ENCODE measurements around the gene LANCL2.
"Not testable (repeated sequence)": the region's sequence is repeated elsewhere in the genome, so short reads cannot be mapped to it uniquely, and the experiment has no call there.

Gene LANCL2

GRCh38 chr7:55409482-55410225 lies 44.5 kb downstream of the LANCL2 start:
- no peak for DNase-seq

GRCh38 chr7:55410667-55411239 lies 45.6 kb downstream of the LANCL2 start:
- no peak for DNase-seq

GRCh38 chr7:55411844-55412243 lies 46.7 kb downstream of the LANCL2 start:
- DNase-seq: no peak

GRCh38 chr7:55413442-55413841 lies 48.3 kb downstream of the LANCL2 start:
- DNase-seq: no peak

- DNase-seq: peak; percentile 77 to 81
Measured at GRCh38 chr7:55415173-55415778, 50.1 kb downstream of the LANCL2 start.

- DNase-seq: not testable (repeated sequence)
Measured at GRCh38 chr7:55417456-55417855, 52.3 kb downstream of the LANCL2 start.

GRCh38 chr7:55420530-55420929 lies 55.4 kb downstream of the LANCL2 start:
- no peak for DNase-seq

- DNase-seq: no peak
Measured at GRCh38 chr7:55423277-55423711, 58.2 kb downstream of the LANCL2 start.

GRCh38 chr7:55423891-55424290 lies 58.8 kb downstream of the LANCL2 start:
- DNase-seq: no peak

GRCh38 chr7:55425141-55425752 lies 60.1 kb downstream of the LANCL2 start:
- DNase-seq: no peak

- DNase-seq: no peak
Measured at GRCh38 chr7:55426676-55427075, 61.5 kb downstream of the LANCL2 start.

- no peak for DNase-seq
Measured at GRCh38 chr7:55427342-55427741, 62.2 kb downstream of the LANCL2 start.

- DNase-seq: no peak
Measured at GRCh38 chr7:55427800-55428199, 62.7 kb downstream of the LANCL2 start.

GRCh38 chr7:55429835-55430499 lies 64.8 kb downstream of the LANCL2 start:
- no peak for DNase-seq

GRCh38 chr7:55431898-55432297 lies 66.8 kb downstream of the LANCL2 start:
- no peak for DNase-seq

- DNase-seq: no peak
Measured at GRCh38 chr7:55432506-55432905, 67.4 kb downstream of the LANCL2 start.

- DNase-seq: no peak
Measured at GRCh38 chr7:55432939-55433784, 68.0 kb downstream of the LANCL2 start.

- DNase-seq: no peak
Measured at GRCh38 chr7:55435466-55435865, 70.3 kb downstream of the LANCL2 start.

GRCh38 chr7:55436457-55436856 lies 71.3 kb downstream of the LANCL2 start:
- DNase-seq: no peak

- DNase-seq: no peak
Measured at GRCh38 chr7:55437375-55437774, 72.2 kb downstream of the LANCL2 start.

GRCh38 chr7:55438085-55438756 lies 73.1 kb downstream of the LANCL2 start:
- no peak for DNase-seq

Data from activated CD4-positive, alpha-beta T cell treated with anti-CD3 and anti-CD28 coated beads, Interleukin-2, amount 50 U/mL, for 4 hours (primary cell).